HAP-1 (cell line): Measurements from ENCODE around the gene RGSL1.

Experiments used
- DNase-seq, 2 experiments: peaks; one replicate each; pipeline ENCODE4 v3.0.0-alpha.2; 2016 to 2020; ENCODE audit warnings: low spot score in 2 of 2
- H3K27me3 ChIP-seq: fragments of 250-450 bp; sonication (Bioruptor Pico); 2 replicates; pipeline ENCODE4 v1.5.1; 2020; ENCODE audit warnings: low read depth, mild to moderate bottlenecking, moderate library complexity
- H3K36me3 ChIP-seq: fragments of 250-450 bp; sonication (Bioruptor Pico); replicated peaks from 2 replicates; pipeline ENCODE4 v1.5.1; 2020; ENCODE audit warnings: mild to moderate bottlenecking
- H3K4me1 ChIP-seq: fragments of 250-450 bp; sonication (Bioruptor Pico); 2 replicates; pipeline ENCODE4 v1.5.1; 2020; ENCODE audit warnings: mild to moderate bottlenecking
- H3K4me3 ChIP-seq: fragments of 250-450 bp; sonication (Bioruptor Pico); 2 replicates; pipeline ENCODE4 v1.5.1; 2020; ENCODE audit warnings: mild to moderate bottlenecking, moderate library complexity
- H3K9me3 ChIP-seq: fragments of 250-450 bp; sonication (Bioruptor Pico); 2 replicates; pipeline ENCODE4 v1.5.1; 2020; ENCODE audit warnings: mild to moderate bottlenecking, moderate library complexity
- in situ Hi-C: fragments of 300-500 bp; cut with MboI; formaldehyde crosslinking; loops from 3 replicates; pipeline ENCODE4 v1.14.3; 2020; ENCODE audit warnings: low sequenced_read_pairs, inconsistent platforms, mixed read lengths

Gene RGSL1

GRCh38 chr1:182589931-182590330 lies 140.0 kb downstream of the RGSL1 start:
- no peak for DNase-seq
- Histone ChIP-seq H3K27me3 (no peaks in the 10 kb centered on the region), H3K4me1 (peaks cover 6% of the 10 kb centered on the region), H3K36me3 (no peaks in the 10 kb centered on the region), H3K9me3 (no peaks in the 10 kb centered on the region), H3K4me3 (no peak overlapping the region)
- in situ Hi-C loops: no loop called here

DNA sequence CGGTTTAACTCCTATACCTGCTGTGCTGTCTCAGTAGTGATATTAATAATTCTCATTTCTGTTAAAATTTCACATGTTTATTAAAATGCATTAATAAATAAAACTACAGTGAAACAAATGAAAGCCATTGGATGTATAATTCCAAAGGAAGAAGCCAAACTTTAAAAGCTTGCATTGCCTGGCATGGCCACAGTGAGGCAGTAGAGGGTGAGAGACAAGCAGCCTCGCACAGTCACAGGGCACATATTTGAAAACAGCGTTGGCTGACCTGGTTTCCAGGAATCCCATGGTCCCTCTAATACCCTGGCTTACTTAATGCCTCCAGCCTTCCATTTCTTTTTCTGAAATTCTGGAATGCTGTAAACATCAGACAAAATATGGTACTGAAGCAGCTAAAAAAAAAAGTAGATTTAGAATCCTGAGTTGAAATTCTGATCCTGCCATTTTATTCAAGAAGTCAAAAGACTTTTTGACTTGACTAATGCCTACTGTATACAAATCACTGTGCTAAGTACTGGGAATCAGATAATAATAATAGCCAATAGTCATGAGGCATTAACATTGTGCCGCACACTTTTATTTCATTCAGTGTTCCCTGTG lies 145.8 kb downstream of the RGSL1 start:
- in situ Hi-C loops: loop anchor here (5.0 kb wide), 1 partner anchor 192 kb away; the partner anchor contains the start of gene NPL
- peak in 1 of 2 experiments; percentile 80 for DNase-seq
- Histone ChIP-seq H3K27me3 (no peaks in the 10 kb centered on the region), H3K36me3 (peaks cover 21% of the 10 kb centered on the region), H3K4me3 (no peak overlapping the region), H3K4me1 (no peaks in the 10 kb centered on the region), H3K9me3 (no peaks in the 10 kb centered on the region)

DNA sequence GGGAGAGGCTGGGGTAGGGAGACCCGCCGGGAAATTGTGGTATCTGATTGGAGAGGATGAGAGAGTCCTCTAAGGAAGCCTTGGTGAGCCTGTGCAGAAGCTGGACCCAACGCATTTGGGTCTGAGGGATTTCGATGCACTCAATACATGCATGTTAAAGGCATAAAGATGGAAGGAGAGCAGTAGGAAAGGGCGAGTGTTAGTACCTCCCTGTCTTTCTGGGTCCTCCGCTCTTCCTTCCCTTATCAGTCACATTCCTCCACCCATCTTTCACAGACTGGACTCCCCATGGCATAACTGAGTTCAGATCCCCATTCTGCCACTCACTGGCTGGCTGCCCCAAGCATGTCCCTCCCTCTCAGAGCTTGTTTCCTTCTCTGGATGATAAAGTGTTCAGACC lies 147.0 kb downstream of the RGSL1 start:
- Histone ChIP-seq H3K27me3 (no peaks in the 10 kb centered on the region), H3K4me1 (peaks cover 3% of the 10 kb centered on the region), H3K4me3 (no peak overlapping the region), H3K36me3 (peaks cover 33% of the 10 kb centered on the region), H3K9me3 (no peaks in the 10 kb centered on the region)
- no peak for DNase-seq
- in situ Hi-C loops: loop anchor here (5.0 kb wide), 1 partner anchor 190 kb away; the partner anchor contains the start of gene NPL

DNA sequence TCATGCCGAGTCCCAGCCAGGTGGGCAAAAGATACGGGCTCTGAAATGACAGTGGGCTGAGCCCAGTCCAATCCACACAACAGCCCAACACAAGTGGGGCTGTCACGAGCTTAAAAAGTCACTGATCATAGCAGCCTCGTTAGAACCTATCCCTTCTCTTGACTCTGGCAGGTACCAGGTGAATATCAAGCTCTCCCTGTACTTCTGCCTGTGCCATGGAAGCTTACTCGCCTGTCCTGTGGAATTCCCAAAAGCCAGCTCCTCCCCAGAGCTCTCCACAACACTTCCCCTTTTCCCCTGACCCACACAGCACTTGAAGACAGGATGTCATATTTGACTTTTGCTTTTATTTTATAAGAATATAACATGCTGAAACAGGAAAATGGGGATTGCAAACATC lies 148.3 kb downstream of the RGSL1 start:
- no peaks in the 10 kb centered on the region for H3K27me3 ChIP-seq
- H3K4me1 ChIP-seq: peaks cover 10% of the 10 kb centered on the region
- in situ Hi-C loops: loop anchor here (5.0 kb wide), 1 partner anchor 189 kb away; the partner anchor contains the start of gene NPL

DNA sequence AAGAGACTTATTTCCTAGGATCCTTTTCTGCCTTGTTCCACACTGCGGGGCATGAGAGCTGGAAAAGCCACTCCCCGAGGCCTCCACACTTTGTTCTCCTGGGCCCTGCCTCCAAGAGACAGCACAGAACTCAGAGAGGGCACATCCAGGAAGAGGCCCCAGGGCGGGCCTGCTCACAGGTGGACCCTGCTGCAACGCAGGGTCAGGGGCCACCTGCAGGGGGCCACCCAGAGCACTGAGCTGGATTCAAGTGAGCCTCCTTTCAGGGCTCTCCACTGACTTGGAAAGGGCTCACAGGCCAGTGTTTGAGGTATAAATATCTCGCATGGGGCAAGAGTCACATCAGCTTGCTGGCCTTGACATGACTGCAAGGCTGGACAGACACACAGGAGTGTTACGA lies 149.4 kb downstream of the RGSL1 start:
- peaks cover 10% of the 10 kb centered on the region for H3K4me1 ChIP-seq
- DNase-seq: peak in 1 of 2 experiments; percentile 42
- no peaks in the 10 kb centered on the region for H3K27me3 ChIP-seq
- H3K9me3 ChIP-seq: no peaks in the 10 kb centered on the region
- in situ Hi-C loops: loop anchor here (5.0 kb wide), 1 partner anchor 188 kb away; the partner anchor contains the start of gene NPL
- H3K4me3 ChIP-seq: no peak overlapping the region
- H3K36me3 ChIP-seq: peaks cover 34% of the 10 kb centered on the region

More for the DNA sequence above, 148.3 kb downstream of the RGSL1 start:
- Histone ChIP-seq H3K4me3 (no peak overlapping the region), H3K36me3 (peaks cover 34% of the 10 kb centered on the region), H3K9me3 (no peaks in the 10 kb centered on the region)
- DNase-seq: no peak

DNA sequence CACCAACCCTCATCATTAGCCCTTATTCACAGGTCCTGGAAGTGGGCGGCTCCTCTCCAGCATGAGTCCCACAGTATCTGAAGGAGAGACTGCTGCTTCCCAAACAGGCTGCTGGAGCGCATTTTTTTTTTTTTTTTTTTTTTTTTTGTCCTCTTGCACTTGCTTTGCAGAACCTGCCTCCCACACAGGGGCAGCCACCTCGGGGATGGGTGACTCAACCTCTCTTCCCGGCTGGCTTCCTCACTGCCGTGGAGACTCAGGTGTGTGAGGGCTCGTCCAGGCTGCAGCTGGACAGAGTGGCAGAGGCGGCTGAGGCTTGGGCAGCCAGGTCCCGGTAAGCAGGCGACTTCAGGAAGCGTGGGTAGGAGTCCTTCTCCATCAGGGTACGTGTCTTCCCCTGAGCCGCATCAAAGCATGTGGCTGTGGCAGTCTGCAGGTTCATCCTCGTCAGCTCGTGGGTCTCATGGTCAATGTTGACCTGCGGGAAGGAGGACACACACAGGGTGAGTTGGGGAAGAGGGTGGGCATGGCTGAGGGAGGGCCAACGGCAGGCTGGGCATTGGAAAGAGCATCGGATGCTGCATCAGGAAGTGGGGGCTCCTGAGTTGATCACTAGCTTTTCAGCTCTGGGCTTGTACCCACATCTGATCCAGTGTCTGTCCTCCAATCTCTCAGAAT lies 150.2 kb downstream of the RGSL1 start:
- Histone ChIP-seq H3K4me3 (no peak overlapping the region), H3K4me1 (peaks cover 15% of the 10 kb centered on the region), H3K9me3 (no peaks in the 10 kb centered on the region), H3K36me3 (peaks cover 34% of the 10 kb centered on the region), H3K27me3 (no peaks in the 10 kb centered on the region)
- in situ Hi-C loops: no loop called here
- no peak for DNase-seq

DNA sequence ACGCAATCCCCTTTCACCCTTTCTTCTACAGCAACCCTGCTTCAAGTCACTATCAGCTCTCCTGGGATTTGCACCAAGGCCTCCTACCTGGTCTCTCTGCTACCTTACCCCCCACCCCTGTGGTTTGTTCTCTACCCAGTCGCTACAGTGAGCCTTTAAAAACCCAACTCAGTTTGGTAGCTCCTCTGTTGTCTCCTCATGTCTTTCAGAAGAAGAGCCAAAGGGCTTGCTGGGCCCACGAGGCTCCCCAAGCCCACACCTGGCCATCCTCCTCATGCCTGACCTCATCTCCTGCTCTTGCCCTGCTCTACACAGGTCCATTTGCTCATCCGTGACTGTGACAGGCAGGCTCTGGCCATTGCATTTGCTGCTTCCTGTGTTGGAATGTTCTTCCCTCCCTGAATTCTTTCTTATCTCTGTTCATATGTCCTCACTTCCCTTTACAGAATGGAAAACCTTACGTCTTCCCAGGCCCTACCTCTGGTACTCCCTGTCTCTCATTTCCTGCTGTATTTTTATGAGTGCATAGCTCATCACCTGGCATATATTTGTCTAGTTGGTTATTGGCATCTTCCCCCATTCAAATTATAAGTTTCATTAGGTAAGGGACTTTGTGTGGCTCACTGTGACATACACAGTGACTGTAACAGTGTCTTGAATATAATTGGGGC lies 150.9 kb downstream of the RGSL1 start:
- DNase-seq: no peak
- H3K9me3 ChIP-seq: no peaks in the 10 kb centered on the region
- H3K36me3 ChIP-seq: peaks cover 34% of the 10 kb centered on the region
- in situ Hi-C loops: no loop called here
- no peak overlapping the region for H3K4me3 ChIP-seq
- H3K4me1 ChIP-seq: peaks cover 15% of the 10 kb centered on the region
- H3K27me3 ChIP-seq: no peaks in the 10 kb centered on the region

- H3K4me1 ChIP-seq: peaks cover 15% of the 10 kb centered on the region
- H3K27me3 ChIP-seq: no peaks in the 10 kb centered on the region
- in situ Hi-C loops: no loop called here
- no peaks in the 10 kb centered on the region for H3K9me3 ChIP-seq
- DNase-seq: peak; percentile 75 to 82
- H3K36me3 ChIP-seq: peaks cover 34% of the 10 kb centered on the region
- no peak overlapping the region for H3K4me3 ChIP-seq
These were observed 151.5 kb downstream of the RGSL1 start for GRCh38 chr1:182601416-182601786.

- in situ Hi-C loops: no loop called here
- no peak overlapping the region for H3K4me3 ChIP-seq
- no peaks in the 10 kb centered on the region for H3K9me3 ChIP-seq
- peaks cover 15% of the 10 kb centered on the region for H3K4me1 ChIP-seq
- no peak for DNase-seq
- peaks cover 34% of the 10 kb centered on the region for H3K36me3 ChIP-seq
- no peaks in the 10 kb centered on the region for H3K27me3 ChIP-seq
These were observed 152.0 kb downstream of the RGSL1 start for GRCh38 chr1:182601913-182602312.

GRCh38 chr1:182602935-182603645 lies 153.1 kb downstream of the RGSL1 start:
- Histone ChIP-seq H3K36me3 (peaks cover 34% of the 10 kb centered on the region), H3K4me1 (peaks cover 15% of the 10 kb centered on the region), H3K9me3 (no peaks in the 10 kb centered on the region), H3K27me3 (no peaks in the 10 kb centered on the region), H3K4me3 (peak overlapping the region; percentile 68)
- no peak for DNase-seq
- in situ Hi-C loops: no loop called here

DNA sequence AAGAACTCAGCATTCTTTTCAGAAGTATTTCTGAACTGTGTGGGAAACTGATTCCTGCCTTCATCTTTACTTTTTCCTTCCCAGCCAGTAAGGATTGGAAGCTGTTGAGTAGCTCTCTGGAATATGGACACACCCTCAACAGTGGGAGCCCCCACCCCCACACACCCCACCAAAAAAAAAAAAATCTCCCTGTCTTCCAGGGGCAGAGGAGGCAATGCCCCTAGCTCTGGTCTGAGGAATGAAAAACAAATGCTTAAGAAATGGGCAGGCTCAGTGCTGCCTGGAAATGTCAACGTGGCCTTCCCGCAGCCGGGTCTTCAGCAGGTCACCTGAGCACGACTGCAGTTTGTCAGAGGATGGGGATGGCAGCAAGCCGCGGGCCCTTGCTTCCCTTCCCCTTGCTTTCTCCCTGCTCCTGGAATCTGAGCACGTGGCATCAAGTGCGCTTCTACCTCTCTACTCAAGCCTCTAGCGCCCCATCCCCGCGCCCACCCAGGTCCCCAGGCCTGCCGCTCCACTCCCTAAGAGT lies 153.8 kb downstream of the RGSL1 start:
- peaks cover 31% of the 10 kb centered on the region for H3K36me3 ChIP-seq
- H3K4me3 ChIP-seq: peak overlapping the region; percentile 68
- in situ Hi-C loops: no loop called here
- H3K4me1 ChIP-seq: peaks cover 15% of the 10 kb centered on the region
- no peaks in the 10 kb centered on the region for H3K27me3 ChIP-seq
- no peaks in the 10 kb centered on the region for H3K9me3 ChIP-seq
- DNase-seq: peak in 1 of 2 experiments; percentile 49

DNA sequence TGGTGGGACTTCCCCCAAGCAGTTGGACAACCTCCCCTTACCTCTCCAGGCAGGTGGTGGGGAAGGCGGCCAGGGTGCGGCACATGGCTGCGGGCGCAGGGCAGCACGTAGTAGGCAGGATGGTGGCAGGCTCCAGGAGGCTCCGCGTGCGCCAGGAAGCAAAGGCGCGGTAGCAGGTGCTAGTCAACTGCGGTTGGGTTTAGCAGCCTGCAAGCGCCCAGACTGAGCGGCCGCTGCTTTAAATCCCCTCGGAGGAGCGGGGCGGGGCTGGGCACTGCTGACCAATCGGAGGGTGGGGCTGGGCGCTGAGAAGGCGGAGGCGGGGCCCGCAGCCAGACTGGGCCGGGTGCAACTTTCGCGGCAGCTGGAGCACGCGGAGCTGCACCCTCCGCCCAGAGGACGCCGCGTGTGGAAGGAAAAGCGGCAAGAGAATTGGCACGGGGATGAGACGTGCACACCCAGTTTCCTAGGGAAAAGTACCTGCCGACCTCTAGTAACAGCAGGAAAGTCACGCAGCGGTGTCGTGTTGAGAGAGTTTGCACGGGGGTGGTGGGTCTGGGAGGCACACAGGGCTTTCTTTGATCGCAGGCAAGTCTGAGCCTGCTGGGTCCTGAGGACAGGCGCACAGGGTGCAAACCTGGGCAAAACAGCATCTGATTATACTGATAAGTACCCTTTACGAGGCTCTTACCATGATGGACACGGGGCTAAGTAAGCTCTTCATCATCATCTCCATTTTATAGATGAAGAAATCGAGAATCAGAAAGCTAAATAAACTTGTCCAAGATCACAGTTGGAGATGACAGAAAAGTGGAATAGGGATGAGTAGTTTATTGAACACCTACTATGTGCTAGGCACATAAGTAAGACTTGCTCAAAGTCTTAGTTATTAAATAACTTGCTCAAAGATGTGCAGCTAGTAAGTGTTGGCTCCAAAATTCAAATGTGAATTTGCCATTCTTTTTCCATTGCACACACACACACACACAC lies 154.5 kb downstream of the RGSL1 start, which contains the start of gene RGS16:
Gene RGS16 (minus strand): TSS at position 215 of the 990 bp plus-strand sequence. CDS start 130 bp downstream, at position 85.
- peaks cover 15% of the 10 kb centered on the region for H3K4me1 ChIP-seq
- peak within 1 kb of the TSS; percentile 68 for H3K4me3 ChIP-seq
- in situ Hi-C loops: no loop called here
- H3K36me3 ChIP-seq: peaks cover 23% of the 10 kb centered on the region
- DNase-seq: peak; percentile 88 to 97
- H3K27me3 ChIP-seq: no peaks in the 10 kb centered on the region
- H3K9me3 ChIP-seq: no peaks in the 10 kb centered on the region
